DMS 273 (cell line): Measurements from ENCODE around the gene FAM120B.

Experiments
- DNase-seq: peaks from one replicate; lab custom pipeline; 2025; ENCODE audit not compliant: unreplicated experiment; lab: John Stamatoyannopoulos, UW

The FAM120B gene

GRCh38 chr6:170416959-170417606 lies 110.5 kb downstream of the FAM120B start:
- no peak for DNase-seq

GRCh38 chr6:170417881-170418280 lies 111.3 kb downstream of the FAM120B start:
- DNase-seq: no peak

DNA sequence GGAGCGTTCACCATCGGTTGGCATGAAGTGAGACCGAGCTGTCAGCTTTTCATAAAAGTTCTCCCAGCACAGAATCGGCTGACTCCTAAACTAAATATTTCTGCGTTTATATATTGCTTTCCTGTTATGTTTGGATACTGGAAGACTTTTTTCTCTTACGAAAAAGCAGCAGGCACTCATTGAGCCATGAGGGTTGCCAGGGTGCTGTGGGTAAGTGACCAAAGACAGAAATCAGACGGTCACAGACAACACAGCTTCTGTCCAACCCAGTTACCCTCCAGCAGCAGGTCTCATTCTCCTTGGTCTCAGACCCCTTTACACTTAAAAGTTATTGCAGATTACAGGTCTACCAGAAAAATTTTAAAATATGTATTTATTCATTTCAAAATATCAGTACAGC lies 113.7 kb downstream of the FAM120B start:
- no peak for DNase-seq

GRCh38 chr6:170420791-170421776 lies 114.5 kb downstream of the FAM120B start:
- no peak for DNase-seq

GRCh38 chr6:170421921-170422320 lies 115.4 kb downstream of the FAM120B start:
- no peak for DNase-seq

- DNase-seq: no peak
Observed at GRCh38 chr6:170423030-170423429, 116.5 kb downstream of the FAM120B start.

DNA sequence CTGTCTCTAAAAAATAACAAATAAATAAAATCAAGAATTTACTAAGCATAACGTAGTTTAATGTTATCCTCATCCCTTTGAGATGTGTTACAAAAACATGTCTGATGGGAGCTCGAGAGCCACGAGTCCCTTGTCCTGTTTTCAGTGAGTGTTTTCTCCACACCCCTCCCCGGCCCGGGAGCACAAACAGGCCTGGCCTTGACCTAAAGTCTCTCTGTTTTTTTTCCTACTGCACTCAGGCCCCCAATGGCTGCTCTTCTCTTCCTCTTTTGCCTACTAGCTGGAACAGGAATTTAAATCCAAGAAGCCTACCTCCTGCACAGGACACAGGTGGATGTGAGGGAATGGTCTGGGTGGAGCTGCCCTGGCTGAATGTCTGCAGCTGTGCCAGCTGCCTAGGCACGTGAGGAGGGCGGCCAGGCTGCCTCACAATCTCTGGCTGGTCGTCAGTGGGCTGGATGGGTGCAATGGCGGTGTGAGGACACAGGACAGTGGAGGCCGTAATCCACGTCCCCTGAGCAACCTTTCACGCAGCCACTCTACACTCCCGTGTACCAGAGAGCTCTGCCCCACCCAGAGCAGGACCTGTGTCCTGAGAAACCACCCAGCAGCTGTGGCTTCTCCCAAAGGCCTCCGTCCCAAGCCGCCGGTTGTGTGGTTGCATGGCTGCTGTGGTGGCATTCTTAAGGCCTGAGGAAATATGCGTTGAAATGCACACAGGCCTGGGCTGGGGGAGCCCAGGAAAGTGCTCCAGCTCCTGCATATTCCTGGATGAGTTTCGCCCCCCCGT lies 117.5 kb downstream of the FAM120B start:
- DNase-seq: no peak

GRCh38 chr6:170424604-170425126 lies 118.1 kb downstream of the FAM120B start:
- DNase-seq: no peak

DNA sequence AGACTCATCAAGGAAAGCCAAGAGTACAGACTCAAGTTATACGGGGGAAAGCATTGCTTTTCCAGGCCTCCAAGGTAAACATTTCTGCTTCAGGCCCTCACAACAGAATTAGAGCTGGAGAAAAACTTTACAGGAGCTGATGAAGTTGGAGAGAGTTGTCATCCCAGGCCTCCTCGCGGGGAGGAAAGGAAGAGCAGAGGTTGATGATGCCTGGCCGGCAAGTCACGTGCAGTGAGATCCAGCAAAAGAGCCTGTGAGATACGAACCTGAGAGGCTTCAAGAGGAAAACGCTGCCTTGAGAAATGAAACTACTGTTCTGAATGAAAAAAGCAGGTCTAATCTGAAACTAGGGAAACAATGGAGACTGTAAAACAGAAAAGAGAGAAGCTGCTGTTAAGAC lies 122.9 kb downstream of the FAM120B start:
- DNase-seq: no peak

DNA sequence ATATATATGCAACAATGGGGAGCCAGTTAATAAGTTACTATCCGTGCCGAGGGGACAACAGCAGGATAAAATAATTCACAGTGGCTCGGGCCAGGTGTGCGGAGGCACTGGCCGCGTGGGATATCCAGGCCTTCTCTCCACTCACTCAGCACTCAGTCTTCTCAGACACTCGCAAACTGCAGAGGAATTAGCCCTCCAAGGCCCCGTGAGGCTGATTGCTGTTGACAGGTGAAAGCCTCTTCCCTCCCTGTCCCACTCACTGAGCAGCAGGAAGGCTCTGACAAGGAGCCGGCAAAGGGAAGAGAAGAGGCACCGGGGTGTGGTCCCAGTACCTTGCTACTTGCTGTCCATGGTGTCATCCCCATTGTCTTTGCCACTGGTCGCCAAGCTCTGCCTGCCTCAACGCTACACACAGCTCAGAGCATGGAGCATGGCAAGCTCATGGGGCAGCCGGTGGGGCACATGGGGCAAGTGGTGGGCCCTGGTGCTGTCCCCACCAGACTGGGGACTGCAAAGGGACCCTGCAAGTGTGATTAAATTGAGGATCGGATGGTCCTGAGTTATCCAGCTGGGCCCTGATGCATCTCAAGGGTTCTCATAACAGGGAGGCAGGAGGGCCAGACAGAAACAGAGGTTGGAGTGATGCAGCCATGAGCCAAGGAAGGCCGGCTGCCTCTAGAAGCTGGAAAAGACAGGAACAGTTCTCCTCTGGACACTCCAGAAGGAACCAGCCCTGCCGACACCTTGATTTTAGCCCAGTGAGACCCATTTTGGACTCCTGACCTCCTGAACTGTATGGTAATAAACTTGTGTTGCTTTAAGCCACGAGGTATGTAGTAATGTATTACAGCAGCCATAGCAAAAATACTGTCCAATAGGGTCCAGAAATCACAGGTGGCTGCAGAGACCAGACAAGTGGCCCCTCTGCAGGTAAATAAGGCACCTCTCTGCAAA lies 126.9 kb downstream of the FAM120B start:
- no peak for DNase-seq

- no peak for DNase-seq
Observed at GRCh38 chr6:170434117-170434820, 127.7 kb downstream of the FAM120B start.

DNA sequence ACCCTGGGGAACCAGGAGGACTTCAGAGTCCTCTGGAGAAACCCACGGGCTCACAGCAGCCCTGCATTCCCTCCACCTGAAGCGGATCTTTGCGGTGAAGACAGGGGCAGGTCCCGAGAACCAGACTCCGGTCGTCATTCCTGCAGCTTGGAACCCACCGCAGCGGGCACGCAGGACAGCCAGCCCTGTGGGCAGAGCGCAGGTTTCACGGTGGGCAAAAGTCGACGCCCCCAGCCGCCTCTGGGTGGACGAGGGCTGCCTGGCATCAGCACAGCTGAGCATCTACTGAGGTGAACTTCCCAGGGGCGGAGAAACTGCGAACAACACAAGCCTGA lies 128.2 kb downstream of the FAM120B start:
- DNase-seq: no peak

DNA sequence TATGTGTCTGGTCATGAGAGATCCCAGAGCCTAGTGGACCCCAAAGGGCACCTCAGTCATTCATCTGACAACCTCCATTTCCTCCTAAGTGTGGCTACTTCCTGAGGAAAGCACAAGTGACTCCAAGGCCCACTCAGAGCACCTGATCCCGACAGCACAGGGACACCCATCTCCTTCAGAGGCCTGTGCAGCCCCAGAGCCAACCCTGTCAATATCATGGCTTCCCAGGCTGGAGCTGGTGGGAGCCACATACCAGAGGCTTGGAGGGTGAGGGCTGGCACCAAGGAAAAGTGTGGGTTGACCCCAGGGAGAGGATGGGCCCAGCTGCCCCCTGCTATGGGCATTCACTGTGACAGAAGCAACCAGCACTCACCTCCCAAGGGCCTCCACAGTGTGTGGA lies 129.2 kb downstream of the FAM120B start:
- no peak for DNase-seq

- peak; percentile 61 for DNase-seq
Observed at GRCh38 chr6:170436209-170436809, 129.8 kb downstream of the FAM120B start.

GRCh38 chr6:170437719-170438401 lies 131.3 kb downstream of the FAM120B start:
- DNase-seq: peak; percentile 65

DNA sequence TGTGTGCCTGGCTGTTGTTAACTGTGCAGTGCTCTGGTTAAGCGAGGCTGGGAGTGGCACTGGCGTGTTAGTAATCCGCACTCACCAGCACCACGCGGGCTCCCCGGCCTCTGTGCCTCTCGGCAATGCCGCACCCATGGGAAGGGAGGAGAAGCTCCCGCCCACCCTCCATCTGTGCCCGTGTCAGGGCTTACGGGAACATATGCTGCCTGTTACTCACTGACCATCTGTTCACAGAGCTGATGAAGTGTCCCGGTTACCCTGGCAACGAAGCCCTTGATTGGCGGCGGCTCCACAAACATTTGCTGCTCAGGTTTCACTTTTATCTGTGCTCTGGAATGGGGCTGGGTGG lies 131.8 kb downstream of the FAM120B start:
- DNase-seq: peak; percentile 100

DNA sequence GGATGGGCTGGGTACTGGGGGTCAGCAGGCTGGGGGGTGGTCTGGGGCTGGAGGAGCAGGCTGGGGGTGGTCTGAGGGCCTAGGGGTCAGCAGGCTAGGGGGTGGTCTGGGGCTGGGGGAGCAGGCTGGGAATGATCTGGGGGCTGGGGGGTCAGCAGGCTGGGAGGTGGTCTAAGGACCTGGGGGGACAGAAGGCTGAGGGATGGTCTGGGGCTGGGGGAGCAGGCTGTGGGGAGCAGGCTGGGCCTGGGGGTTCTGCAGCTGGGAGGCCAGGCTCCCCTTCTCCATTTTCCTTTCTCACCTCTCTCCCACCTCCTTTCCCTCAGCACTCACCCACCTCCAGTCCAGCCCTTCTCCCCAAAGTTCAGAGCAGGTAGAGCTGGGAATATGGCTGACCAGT lies 132.3 kb downstream of the FAM120B start:
- no peak for DNase-seq
